ENCODE data around the gene PAPOLA.

PAPOLA gene

DNA sequence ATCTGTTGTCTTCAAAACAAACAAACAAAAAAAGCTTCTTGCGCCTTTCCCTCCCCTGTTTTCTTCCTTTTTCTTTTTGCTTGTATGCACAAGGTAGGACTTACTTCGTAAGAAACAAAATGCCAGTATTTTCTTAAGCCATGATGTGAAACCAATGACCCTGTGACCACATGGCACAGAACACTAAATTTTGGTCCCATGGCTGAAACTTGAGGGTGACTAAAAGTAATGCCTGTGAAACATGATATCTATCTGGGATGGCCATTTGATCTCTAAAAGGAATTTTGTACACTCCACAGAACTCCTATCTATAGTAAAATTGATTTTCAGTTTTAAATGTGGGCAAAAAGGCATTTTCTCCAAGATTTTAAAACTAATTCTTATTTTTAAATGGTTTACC, 63.6 kb downstream of the PAPOLA start:
- DNase-seq (ENCODE audit: low read depth): no peak

- DNase-seq (ENCODE audit: low read depth): no peak
Observed at GRCh38 chr14:96567289-96567899, 65.2 kb downstream of the PAPOLA start.

GRCh38 chr14:96568621-96569020, 66.4 kb downstream of the PAPOLA start:
- no peak for DNase-seq (ENCODE audit: low read depth)

- no peak for DNase-seq (ENCODE audit: low read depth)
Observed at GRCh38 chr14:96571311-96571710, 69.1 kb downstream of the PAPOLA start.

DNA sequence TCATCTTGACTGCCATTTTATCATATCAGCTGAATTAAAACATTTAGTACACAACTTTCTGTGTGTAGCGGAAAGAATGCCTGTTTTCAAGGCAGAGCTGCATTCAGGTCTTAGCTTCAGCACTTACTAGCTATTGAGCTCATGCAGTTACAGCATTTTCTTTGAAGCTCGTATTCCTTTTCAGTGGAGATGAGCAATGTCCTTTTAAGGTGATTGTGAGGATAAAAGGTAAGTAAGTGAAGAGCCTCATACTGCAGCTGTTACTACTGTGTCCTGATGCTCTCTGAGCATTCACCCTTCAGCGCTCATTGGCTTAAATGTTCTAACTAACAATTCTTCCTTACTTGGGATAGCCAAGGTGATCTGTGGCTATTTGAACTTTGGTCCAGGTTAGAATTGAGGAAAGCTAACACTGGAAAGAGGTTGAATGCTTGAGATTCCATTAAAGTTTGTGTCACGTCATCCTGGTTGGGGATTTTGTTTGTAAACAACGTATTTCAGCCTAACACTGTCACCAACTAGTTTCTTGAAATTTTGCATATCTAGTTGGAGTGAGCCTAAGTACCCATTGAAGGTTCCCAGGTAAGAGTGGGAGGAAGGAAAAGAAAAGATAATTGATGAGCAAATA, 71.4 kb downstream of the PAPOLA start:
- no peak for DNase-seq (ENCODE audit: low read depth)

GRCh38 chr14:96574171-96574632, 72.0 kb downstream of the PAPOLA start:
- DNase-seq (ENCODE audit: low read depth): no peak

GRCh38 chr14:96574633-96575632, 72.8 kb downstream of the PAPOLA start:
- DNase-seq (ENCODE audit: low read depth): no peak

DNA sequence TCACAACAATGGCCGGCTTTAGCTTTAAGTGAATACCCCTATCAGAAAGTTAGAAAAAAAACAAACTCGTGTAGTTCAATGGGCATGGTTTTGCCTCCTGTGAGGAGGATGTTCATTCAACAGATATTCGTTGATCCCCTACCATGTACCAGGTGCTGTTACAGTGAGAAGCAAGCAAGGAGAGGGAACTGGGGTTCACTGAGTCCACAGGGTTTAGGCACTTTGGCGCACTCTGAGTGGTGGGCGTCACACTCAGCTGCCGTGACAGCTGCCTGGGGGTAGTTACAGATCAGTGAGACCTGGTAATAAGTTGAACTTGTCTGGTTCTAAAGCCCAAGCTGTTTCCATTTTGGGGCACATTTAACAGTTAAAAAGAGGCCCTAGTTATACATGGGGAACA, 74.2 kb downstream of the PAPOLA start:
- DNase-seq (ENCODE audit: low read depth): no peak

DNA sequence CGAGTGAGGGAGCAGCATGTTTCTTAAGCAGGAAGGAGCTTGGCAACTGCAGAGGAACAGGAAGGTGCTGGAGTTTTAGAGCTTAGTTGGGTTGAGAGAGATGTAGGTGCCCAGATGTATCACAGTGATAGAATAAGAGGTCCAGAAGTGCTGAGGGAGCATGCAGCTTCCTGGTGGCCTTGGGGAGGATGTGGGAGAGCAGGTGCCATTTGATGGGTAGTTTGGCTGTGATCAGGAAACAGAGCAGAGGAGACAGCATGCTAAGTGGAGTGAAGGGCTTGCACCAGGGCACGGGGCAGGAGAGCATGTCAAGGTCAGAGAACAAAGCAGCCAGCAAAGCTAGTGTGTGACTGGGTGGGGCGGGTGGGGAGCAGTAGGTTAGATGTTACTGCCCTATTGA, 74.8 kb downstream of the PAPOLA start:
- DNase-seq (ENCODE audit: low read depth): no peak

- DNase-seq (ENCODE audit: low read depth): no peak
Observed at GRCh38 chr14:96578619-96579018, 76.4 kb downstream of the PAPOLA start.

DNA sequence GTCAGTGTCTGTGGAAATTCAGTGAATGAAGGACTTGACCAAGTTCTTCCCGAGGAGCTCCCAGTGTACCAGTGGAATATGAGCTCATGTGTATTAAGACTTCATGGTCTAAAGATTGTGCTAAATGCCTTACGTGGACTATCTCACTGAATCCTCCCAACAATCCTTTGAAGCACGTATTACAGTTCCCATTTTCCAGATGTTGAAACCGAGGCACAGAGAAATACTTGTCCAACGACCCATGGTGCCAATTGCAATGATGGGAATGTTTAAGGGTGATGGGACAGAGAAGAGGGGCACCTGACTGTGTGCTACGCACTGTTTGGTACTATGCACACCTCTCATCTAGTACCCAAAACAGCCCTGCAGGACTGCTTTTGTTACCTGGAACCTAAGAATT, 77.2 kb downstream of the PAPOLA start:
- DNase-seq (ENCODE audit: low read depth): no peak

DNA sequence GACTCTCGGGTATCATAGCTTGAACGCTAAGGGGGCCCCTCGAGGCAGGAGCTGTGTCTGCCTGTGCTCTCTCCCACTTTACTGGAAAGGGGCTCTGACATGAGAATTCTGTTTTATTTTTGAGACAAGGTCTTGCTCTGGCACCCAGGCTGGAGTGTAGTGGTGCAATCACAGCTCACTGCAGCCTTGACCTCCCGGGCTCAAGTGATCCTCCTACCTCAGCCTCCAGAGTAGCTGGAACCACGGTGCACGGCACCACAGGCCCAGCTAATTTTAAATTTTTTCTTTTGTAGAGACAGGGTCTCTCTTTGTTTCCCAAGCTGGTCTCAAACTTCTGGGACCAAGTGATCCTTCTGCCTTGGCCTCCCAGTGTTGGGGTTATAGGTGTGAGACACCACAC, 77.7 kb downstream of the PAPOLA start:
- no peak for DNase-seq (ENCODE audit: low read depth)

- DNase-seq (ENCODE audit: low read depth): no peak
Observed at GRCh38 chr14:96580566-96580965, 78.4 kb downstream of the PAPOLA start.

GRCh38 chr14:96581026-96581425, 78.8 kb downstream of the PAPOLA start:
- DNase-seq (ENCODE audit: low read depth): no peak

- DNase-seq (ENCODE audit: low read depth): no peak
Observed at GRCh38 chr14:96581902-96582301, 79.7 kb downstream of the PAPOLA start.

GRCh38 chr14:96582411-96582961, 80.3 kb downstream of the PAPOLA start:
- DNase-seq (ENCODE audit: low read depth): no peak

DNA sequence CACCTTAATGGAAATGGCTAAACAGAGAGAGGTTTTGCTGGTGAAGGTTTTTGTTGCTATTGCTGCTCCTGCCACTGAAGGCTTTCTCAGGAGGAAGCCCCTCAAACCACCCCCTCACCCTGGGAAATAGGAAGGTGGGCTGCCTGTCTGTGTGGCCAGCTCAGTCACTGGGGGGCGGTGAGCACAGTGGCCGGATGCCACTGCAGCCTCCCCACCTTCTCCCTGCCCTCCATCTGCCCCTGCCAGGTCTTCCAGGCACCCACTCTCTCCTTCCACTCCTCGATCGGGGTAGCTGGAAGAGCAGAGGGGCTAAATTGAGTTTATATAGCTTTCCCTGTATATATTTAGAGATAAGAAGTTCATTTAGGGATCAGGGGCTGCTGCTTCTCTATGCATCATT, 80.8 kb downstream of the PAPOLA start:
- no peak for DNase-seq (ENCODE audit: low read depth)

DNA sequence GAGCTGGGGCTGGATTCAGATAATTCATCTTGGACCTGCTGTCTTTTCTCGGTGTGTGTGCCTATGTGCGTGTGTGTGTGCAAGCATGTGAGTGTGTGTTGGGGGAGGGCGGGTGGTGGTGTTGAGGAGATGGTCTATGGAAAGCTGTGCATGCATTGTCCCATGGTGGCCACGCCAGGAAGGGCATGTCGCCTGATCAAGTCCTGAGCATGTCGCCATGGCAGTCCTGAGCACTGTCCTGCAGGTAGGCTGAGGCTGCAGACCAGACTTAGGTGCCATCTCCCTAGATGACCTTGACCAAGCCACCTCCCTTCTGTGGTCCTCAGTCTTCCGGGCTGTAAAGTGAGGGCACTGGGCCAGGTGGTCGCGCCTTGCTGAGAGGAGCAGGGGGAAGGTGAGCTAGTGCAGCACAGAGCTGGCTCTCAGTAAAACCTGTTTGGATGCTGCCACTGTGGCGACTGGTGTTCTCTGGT, 81.4 kb downstream of the PAPOLA start:
- DNase-seq (ENCODE audit: low read depth): no peak

DNA sequence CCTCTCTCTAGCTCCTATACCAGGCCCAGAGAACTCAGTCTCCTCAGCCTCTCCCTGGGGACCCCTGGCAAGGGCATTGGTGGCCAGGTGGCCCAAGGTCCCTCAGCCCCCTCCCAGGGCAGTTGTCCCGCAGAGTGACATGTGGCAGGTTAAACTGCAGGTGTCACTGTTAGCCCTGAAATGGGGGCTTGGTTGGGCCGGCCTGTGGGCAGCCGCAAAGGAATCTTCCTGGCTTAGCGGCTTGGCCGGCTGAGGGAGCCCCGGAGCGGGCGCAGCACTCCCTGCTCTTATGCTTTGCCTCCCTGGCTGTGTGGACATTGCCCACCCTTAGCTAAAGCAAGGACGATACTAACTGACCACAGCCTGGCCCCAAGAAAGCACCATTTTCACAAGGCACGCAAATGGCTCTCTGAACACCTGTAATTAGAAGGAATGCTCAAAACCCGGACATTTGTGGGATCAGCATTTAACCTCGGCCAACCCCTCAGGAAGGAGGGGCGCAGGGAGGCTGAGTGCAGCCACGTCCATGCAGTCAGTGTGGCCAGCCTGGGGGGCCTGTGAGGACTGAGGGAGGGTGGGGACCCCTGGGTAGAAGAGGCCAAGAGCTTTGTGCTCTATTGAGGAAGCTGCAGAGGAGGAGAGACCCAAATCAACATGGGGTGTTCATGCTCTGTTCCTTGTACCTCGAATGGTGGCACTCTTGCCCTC, 82.2 kb downstream of the PAPOLA start:
- no peak for DNase-seq (ENCODE audit: low read depth)

DNA sequence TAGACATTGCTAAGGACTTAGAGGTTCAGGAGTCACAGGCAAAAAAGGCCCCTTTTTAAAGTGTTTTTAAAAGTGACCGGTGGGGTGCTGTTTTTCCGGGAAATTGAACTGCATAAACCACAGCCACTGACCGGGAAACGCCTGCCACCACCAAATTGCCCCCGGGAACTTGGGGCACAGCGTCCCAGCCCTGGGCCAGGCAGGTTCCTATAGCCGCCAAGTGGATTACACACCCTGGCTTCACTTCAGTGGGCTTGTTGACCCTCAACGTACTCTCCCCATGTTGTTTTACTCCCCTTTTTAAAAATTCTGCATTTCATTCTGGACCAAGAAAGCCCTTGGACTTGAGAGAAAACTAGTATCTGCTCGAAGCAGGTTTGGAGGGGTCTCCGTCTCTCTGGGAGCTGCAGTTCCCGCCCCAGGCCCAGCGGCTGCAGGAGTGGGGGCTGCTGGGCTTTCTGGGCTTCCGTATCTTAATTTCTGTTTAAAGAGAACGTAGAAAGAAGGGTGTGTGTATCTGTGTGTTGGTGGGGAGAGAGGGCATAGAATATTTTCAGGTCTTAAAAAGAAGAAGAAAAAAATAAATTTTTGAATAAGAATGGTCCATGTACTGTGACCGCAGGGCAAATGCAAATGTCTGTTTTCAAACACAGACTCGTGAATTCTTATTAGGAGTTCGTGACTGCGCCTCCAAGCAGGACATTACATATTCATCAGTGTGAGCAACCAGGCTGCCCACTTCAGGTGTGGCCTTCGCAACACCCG, 82.9 kb downstream of the PAPOLA start:
- no peak for DNase-seq (ENCODE audit: low read depth)

GRCh38 chr14:96585672-96586013, 83.5 kb downstream of the PAPOLA start:
- DNase-seq (ENCODE audit: low read depth): no peak

All from HS-27A (cell line).